ENCODE measurements around the gene C10orf71.

C10orf71 gene

DNA sequence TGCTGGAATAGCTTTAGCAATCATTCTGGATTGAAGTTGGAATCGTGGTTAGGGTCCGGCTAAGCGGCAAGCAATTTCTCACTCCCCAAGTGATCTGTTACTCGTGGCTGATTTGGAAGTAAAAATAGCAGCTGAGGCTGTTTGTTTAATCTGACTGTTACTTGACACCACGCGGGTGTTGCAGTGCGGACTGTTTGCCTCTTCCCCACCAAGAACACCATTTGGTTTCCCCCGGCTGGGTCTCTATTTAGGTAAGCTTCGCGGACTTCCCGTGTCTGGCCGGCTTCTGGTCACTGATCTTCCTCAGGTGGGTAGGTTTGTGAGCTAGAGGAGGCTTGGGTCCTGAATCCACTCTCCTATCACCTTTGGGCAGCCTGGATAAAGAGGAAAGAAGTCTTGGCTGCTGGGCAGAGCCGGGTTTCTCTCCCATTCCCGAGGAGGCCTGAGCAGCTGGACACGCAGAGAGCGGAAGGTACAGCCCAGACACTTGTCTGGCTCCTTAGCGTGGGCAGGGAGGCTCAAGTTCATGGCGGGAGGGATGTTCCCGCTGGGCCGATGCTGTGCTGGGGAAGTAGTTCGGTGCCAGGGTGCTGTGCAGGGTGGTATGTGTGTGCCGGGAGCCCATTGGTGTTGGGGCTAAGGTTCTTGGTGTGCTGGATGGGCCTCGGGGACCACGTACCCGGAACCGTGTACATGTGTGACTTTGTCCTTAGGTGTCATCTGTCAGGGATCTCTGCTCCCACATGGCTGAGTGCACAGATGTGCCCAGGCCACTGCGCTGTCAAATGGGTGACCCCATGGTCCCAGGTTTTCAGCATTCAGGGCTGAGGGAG, at the start of gene C10orf71:
TSS of gene C10orf71 (plus strand) at position 188 of the 833 bp plus-strand sequence. CDS start 23,376 bp downstream, outside the sequence.
- DNase-seq (ENCODE audit: low read depth, low spot score): no peak
- TF ChIP-seq CTCF (IDR thresholded peaks at IDR 0.05; ENCODE audit: insufficient read depth, low read length, missing control alignments): no peak
- CTCF ChIA-PET: interaction anchor here (1.0 kb wide), 1 partner anchor 8 kb away, joined by 3 read pairs; no protein-coding TSS in a partner anchor
- H3K4me3 ChIP-seq (ENCODE audit: low read depth, low read length): no peak within 1 kb of the TSS
- POLR2A ChIA-PET: no interaction called here

GRCh38 chr10:49252313-49253034, 46.5 kb upstream of the C10orf71 start:
- no peak for DNase-seq (ENCODE audit: low read depth, low spot score)
- ChIA-PET POLR2A (no interaction called here), CTCF (no interaction called here)

GRCh38 chr10:49253340-49253906, 45.5 kb upstream of the C10orf71 start:
- no peak for DNase-seq (ENCODE audit: low read depth, low spot score)
- TF ChIP-seq CTCF (IDR thresholded peaks at IDR 0.05; ENCODE audit: insufficient read depth, low read length, missing control alignments): no peak
- no peak overlapping the region for H3K4me3 ChIP-seq (ENCODE audit: low read depth, low read length)
- POLR2A ChIA-PET: no interaction called here
- CTCF ChIA-PET: no interaction called here

More at GRCh38 chr10:49252313-49253034, 46.5 kb upstream of the C10orf71 start:
- H3K4me3 ChIP-seq (ENCODE audit: low read depth, low read length): no peak overlapping the region
- TF ChIP-seq CTCF (IDR thresholded peaks at IDR 0.05; ENCODE audit: insufficient read depth, low read length, missing control alignments): no peak

DNA sequence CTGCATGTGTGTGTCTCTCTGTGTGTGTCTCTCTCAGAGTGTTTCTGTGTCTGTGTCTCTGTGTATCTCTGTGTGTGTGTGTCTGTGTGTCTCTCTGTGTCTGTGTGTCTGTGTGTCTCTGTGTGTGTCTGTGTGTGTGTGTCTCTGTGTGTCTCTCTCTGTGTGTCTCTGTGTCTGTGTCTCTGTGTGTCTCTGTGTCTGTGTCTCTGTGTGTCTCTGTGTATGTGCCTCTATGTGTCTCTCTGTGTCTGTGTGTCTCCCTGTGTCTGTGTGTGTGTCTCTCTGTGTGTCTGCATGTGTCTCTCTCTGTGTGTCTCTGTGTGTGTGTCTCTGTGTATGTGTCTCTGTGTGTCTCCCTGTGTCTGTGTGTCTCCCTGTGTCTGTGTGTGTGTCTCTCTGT, 44.8 kb upstream of the C10orf71 start:
- TF ChIP-seq CTCF (IDR thresholded peaks at IDR 0.05; ENCODE audit: insufficient read depth, low read length, missing control alignments): no peak
- CTCF ChIA-PET: no interaction called here
- DNase-seq (ENCODE audit: low read depth, low spot score): no peak

DNA sequence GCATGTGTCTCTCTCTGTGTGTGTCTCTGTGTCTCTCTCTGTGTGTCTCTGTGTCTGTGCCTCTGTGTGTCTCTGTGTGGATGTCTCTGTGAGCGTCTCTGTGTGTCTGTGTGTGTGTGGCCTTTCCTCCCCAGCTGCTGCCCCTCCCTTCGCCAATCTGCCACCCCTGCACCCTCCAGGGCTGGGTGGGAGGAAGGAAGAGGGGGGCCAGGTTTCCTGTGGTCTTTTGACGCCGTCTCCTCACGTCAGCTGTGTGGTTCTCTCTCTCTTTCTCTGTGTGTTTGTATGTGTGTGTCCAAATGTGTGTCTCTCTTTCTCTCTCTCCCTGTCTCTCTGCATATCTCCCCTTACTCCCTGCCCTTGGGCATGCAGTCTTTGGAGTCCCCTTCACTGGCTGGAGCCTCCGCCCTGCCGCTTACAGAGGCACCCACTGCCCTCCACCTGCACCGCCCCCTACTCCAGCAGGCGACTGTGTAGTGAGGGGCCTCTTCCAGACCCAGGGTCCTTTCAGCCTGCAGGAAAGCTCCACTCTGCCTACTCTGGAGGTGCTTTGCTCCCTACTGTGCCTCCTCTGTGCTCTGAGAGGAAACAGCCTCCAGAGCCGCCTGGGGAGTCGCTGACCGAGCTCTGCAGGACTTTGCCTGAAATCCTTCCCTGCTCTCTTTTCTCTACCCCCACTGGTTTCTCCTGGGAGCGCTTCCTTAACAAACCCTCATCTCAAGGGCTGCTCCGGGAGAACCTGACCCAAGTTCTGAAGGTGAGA, 44.2 kb upstream of the C10orf71 start:
- ChIA-PET CTCF (no interaction called here), POLR2A (no interaction called here)
- no peak for DNase-seq (ENCODE audit: low read depth, low spot score)
- no peak for TF ChIP-seq CTCF (IDR thresholded peaks at IDR 0.05; ENCODE audit: insufficient read depth, low read length, missing control alignments)
- no peak overlapping the region for H3K4me3 ChIP-seq (ENCODE audit: low read depth, low read length)

More for the DNA sequence above, 44.8 kb upstream of the C10orf71 start:
- H3K4me3 ChIP-seq (ENCODE audit: low read depth, low read length): no peak overlapping the region
- POLR2A ChIA-PET: no interaction called here

Data from AG04449 (cell line).